ENCODE data around the gene SC5D.
A peak's percentile ranks its signal among the peaks of the same experiment; 100 is the strongest.

SC5D gene

DNA sequence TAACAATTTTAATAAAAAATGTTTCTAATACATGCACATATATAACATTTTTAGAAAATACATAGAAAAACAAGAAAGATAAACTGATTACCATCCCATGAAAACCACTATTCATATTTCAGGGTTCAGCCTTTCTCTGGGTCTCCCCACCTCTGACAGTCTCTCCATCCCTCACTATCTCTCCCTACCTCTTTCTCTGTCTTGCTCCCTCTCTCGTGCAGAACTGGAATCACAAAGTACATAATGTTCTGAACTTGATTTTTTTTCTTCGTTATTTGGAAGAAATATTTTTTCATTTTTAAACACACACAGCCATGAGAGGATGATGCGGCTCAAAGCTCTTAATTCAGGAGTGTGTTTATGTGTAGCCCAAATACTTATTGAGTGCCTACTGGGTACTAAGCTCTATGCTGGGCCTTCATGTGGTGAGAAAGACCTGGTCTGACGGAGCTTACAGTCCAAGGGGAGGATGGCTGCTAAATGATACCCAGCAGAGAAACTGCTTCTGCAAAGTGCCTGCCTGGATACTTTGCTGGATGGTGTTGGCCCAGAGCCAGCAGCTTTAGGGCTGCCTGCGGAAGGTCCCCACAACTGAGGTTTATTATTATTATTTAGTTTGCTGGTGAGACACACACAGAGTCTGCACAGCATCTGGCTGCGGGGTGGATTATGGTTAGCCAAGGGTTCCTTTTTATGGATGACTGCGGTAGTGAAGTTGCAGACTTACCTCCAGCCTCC is 42.6 kb downstream of the SC5D start:
- no peak for DNase-seq (ENCODE audit: extremely low read depth, low read depth)
- TF ChIP-seq, protein P1, sequence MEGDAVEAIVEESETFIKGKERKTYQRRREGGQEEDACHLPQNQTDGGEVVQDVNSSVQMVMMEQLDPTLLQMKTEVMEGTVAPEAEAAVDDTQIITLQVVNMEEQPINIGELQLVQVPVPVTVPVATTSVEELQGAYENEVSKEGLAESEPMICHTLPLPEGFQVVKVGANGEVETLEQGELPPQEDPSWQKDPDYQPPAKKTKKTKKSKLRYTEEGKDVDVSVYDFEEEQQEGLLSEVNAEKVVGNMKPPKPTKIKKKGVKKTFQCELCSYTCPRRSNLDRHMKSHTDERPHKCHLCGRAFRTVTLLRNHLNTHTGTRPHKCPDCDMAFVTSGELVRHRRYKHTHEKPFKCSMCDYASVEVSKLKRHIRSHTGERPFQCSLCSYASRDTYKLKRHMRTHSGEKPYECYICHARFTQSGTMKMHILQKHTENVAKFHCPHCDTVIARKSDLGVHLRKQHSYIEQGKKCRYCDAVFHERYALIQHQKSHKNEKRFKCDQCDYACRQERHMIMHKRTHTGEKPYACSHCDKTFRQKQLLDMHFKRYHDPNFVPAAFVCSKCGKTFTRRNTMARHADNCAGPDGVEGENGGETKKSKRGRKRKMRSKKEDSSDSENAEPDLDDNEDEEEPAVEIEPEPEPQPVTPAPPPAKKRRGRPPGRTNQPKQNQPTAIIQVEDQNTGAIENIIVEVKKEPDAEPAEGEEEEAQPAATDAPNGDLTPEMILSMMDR (IDR thresholded peaks at IDR 0.05; ENCODE audit: low read depth, low read length, missing control alignments) = peak; percentile 14
- no peak overlapping the region for H3K4me3 ChIP-seq (replicated peaks; ENCODE audit: low read depth, low read length)

DNA sequence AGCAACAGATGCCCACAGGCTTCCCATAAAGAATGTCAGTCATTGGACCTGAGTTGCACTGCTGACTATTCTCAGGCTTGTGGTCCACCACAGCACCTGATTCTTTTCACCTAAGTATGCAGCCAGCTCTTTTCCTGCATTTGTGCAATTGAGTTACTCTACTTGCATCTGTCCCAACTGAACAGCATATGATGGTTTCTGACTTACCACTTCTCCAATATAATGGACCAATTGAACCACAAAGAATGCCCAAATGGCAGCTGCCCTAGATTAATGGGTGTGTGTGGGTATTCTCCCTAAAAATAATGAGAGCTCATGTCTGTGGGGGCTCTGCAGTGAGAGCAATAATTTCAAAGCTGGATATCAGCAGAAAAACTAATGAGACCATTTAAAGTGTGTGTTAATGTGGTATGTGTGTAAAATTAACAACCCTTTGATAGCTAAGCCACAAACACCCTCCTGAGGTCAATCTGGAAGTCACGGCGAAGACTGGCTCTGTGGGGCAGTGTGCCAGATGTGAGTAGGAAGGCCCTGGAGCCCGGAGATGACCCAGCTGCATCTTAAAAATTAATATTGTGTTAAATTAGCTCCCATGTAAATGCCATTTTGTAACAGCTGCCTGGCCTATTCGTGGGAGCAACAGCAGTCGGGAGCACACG is 43.8 kb downstream of the SC5D start:
- DNase-seq (ENCODE audit: extremely low read depth, low read depth) = no peak
- no peak overlapping the region for H3K4me3 ChIP-seq (replicated peaks; ENCODE audit: low read depth, low read length)
- TF ChIP-seq, protein P1 (IDR thresholded peaks at IDR 0.05; ENCODE audit: low read depth, low read length, missing control alignments) = no peak

DNA sequence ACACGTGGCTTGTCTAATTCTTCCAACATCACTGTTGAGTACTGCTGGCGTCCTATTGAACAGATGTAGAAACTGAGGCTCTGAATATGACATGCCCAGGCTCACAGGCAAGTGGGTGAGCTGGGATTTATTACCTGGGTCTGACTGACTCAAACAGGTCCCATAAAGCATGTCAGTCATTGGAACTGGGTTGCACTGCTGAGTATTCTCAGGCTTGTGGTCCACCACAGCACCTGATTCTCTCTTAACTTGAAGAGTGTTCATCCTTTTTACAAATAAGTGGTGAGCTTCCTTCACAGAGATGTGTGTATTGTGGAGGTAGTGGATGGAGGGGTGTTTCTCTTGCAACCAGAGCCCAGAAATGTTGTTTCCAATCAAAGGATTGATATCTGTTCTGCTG is 44.5 kb downstream of the SC5D start:
- H3K4me3 ChIP-seq (replicated peaks; ENCODE audit: low read depth, low read length) = no peak overlapping the region
- TF ChIP-seq, protein P1 (IDR thresholded peaks at IDR 0.05; ENCODE audit: low read depth, low read length, missing control alignments) = no peak
- no peak for DNase-seq (ENCODE audit: extremely low read depth, low read depth)

DNA sequence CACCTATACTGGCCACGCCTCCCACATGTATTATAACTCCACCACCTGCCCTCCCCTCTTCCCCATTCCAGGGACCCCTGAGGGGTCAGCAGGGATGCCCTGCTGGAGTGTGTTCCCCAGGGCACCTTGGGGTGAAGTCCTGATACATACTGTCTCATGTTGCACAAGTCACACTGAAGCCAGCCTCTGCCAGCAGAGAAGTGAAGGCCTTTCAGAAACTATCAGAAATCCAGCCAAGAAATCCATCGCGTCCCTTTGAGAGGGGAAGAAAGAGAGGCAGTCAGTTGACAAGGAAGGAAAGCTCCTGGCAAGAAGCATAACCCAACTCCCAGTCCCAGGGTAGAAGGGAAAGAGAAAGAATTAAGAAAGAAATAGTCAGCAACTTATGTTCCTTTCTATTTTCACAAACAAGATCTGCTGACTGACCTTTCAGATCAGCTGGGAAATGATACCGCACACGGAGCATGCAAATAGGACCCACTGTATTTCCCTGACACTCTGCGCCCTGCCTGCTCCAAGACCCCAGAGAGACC is 45.2 kb downstream of the SC5D start:
- no peak for DNase-seq (ENCODE audit: extremely low read depth, low read depth)
- H3K4me3 ChIP-seq (replicated peaks; ENCODE audit: low read depth, low read length) = no peak overlapping the region

DNA sequence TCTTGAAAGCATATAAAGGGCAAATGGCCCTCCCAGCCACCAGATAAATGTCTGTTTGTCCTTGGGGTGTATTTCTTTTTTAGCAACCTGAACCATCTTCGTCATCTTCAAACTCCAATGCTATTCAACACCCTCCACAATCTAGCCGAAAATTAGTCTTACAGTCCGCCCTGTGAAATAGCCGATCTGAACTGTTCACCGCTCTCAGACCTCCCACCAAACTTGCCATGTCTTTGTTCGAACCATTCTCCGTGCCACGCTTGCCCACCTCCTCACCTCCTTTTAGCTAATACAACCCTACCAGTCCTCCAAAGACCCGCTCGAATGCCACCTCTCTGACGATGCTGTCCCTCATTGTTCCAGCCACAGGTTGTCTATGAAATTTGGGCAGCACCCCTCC is 46.0 kb downstream of the SC5D start:
- DNase-seq (ENCODE audit: extremely low read depth, low read depth) = no peak
- H3K4me3 ChIP-seq (replicated peaks; ENCODE audit: low read depth, low read length) = no peak overlapping the region
- TF ChIP-seq, protein P1 (IDR thresholded peaks at IDR 0.05; ENCODE audit: low read depth, low read length, missing control alignments) = no peak

More for the DNA sequence above, 45.2 kb downstream of the SC5D start:
- TF ChIP-seq, protein P1 (IDR thresholded peaks at IDR 0.05; ENCODE audit: low read depth, low read length, missing control alignments) = no peak

DNA sequence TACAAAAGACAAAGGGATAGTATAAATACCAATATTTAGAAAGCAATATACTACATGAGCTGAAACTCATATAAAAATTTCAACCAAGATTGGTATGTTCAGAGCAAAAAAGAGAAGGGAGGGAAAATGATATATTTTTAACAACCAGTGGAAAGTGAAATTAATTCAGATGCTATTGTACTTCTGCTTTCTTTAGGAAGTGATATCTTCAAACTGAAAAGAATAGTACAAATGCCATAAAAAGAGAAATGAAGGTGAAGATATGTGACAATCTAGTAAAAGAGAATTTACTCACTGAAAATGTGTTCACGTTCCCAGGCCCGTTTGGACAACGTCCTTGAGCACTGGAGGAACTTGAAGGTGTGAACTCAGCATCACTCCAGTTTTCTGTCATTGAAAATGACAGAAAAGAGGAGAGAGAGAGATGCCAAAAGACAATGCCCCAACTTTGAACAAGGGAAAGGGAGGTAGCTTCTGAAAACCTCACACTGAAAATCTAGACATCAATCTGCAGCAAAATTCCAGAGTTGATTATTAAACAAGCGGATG is 47.5 kb downstream of the SC5D start:
- DNase-seq (ENCODE audit: extremely low read depth, low read depth) = no peak

More for the DNA sequence above, 47.5 kb downstream of the SC5D start:
- TF ChIP-seq, protein P1 (IDR thresholded peaks at IDR 0.05; ENCODE audit: low read depth, low read length, missing control alignments) = no peak
- H3K4me3 ChIP-seq (replicated peaks; ENCODE audit: low read depth, low read length) = no peak overlapping the region

All from HFF-Myc (cell line).